ENCODE data around the gene ABAT. TPM values are rescaled to one million over a fixed set of nuclear protein-coding genes. Genes with fewer than 3 reads are reported as not detected.

Gene ABAT
- total RNA-seq, 1 donor from 2014 or later: 4.4 TPM

DNA sequence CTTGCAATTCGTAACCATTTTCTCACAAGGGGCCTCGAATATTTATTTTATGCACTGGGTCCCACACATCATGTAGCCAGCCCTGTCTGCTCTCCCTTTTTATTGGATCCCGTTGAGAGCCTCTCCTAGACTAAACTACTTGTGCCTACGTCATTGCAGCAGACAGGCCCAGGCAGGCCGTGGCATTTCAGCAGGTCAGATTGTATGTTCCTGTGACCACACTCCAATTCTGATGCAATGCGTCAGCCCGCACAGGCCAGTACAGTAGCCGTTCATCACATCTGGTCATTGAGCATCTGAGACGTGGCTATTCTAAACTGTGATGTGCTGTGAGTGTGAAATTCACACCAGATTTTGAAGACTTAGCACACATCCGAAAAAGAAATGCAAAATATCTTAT, 42.2 kb downstream of the ABAT start:
- no peak for DNase-seq (ENCODE audit: low spot score)

DNA sequence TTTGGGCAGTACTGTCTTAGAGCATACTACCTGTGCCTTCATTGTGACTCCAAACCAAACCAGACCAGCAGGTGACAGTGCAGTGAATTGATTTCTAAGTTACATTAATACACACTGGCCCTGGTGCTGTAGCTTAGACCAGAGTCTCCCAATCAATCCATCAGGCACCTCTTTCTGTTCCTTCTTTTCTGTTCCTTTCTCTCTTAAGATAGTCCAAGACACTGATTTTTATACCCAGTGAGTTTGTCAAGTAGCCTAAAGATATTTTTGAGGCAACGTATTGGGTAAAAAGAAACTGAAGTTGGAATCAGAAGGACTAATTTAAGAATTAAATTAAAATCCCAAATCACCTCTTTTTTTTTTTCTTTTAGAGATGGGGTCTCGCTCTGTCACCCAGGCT, 43.1 kb downstream of the ABAT start:
- DNase-seq (ENCODE audit: low spot score): no peak

GRCh38 chr16:8717892-8718415, 43.5 kb downstream of the ABAT start:
- no peak for DNase-seq (ENCODE audit: low spot score)

- no peak for DNase-seq (ENCODE audit: low spot score)
These were observed 44.6 kb downstream of the ABAT start for GRCh38 chr16:8718851-8719680.

DNA sequence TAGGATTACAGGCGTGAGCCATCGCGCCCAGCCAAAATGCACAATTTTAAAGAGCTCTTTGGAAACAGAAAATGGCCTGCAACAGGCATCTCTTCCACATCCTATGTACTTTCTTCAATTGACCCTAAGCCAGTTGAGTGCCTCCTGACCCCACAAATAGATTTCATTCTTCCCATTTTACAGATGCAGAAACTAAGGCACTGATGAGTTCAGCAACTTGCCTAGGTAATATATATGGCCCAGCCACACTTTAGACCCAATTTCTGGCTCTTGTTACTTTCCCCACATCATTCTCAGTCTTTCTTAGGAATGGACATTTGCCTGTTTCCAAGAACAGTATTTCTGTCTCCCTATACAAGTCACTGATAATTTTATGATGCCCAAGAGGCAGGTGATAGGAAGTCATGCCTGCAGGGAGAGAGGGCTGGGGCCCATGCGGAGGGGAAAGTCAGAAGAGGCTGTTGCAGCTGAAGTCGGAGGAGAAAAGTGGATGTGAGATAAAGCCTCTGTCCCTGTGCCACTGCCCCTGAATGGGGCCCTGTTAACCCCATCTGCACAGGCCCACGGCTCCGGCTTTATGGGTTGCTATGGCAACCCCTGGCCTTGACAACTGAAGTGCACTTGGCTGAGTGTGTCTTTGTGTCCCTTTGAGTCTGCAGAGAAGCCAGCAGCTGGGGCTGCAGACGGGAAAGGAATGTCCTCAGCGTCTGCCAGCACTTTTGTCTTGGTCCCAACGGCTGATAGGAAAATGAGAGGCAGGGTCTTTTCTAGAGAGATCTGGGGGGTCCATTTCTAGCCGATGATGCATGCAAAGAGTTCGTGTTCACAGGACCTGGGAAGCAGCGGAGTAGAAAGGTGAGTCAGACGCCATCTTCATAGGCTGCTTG, 45.9 kb downstream of the ABAT start:
- DNase-seq (ENCODE audit: low spot score): no peak

DNA sequence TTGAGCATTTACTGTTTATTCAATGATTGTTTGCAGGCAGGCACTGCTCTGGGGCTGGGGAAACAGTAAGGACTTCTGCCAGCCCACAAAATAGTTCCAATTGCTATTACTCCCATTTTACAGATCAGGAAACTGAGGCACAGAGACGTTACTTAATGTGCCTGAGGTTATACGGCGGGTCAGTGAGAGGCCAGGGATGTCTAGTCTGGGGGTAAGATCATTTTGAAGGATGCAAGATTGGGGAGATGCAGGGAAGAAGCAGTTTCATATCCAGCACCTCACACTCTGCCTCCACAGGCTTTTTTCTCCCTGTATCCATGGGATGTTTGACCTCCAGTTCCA, 46.5 kb downstream of the ABAT start:
- DNase-seq (ENCODE audit: low spot score): no peak

DNA sequence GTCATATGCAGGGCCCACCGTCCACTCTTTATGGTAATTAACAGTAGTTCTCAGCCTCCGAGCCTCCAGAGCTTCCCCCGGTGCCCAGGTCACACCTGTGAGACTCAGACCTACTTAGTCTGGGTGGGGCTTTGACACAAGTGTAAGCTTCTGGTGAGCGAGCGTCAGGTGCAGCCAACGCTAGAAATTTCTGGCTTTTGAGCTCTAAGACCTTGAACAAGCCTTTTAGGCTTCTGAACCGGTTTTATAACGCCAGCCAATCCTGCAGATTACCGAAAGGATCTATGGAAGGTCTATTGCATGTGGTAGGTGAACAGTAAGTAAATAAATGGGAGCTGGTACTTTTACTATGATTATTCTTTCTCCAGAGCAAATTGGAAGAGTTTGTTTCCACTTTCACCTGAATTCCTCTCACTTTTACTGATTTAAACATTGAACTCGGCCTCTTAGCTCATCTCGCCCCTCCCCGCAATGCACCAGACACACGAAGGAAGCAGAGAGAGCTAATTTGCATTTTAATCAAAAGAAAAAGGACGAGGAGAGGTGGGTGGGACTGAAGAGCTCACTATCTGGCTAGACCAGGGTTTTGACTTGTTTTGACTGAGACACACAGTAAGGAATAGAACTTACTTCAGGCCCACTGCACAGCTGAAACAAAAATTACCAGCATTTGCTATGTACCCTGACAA, 47.1 kb downstream of the ABAT start:
- no peak for DNase-seq (ENCODE audit: low spot score)

DNA sequence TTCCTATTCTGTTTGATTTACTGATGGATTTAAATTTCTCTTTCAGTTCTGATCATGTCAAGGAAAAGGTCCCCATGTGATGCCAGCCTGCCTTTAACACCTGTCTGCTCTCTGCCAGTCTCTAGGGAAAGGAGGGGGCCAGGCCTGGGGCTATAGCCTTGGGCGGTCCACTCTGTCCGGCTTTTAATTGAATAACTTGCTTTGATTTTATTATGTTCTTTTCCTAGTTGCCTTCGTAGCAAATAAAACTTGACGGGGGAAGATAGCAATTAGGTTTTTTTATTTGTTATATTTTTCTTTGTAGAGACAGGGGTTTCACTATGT, 47.6 kb downstream of the ABAT start:
- DNase-seq (ENCODE audit: low spot score): no peak

DNA sequence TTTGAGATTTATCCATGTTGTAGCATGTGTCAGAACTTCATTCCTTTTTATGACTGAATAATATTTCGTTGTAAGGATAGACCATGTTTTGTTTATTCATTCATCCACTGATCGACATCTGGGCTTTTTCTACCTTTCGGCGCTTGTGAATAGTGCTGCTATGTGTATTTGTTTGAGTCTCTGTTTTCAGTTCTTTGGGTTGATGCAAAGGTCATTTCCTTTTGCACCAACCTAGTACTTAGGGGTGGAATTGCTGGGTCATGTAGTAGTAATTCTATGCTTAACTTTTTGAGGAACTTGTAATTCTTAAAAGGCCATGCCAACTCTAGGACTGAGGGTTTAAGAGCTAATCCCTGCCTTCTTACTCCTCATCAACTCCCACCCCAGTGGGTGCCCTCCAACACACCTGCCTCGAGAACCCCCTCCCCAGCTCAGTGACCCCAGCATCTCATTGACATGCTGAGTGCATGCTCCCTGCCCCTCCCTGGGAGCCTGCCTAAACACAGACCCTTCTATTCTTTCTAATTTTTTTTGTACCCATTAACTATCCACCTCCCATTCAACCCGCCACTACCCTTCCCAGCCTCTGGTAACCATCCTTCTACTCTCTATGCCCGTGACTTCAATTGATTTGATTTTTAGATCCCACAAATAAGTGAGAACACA, 51.2 kb downstream of the ABAT start:
- DNase-seq (ENCODE audit: low spot score): no peak

DNA sequence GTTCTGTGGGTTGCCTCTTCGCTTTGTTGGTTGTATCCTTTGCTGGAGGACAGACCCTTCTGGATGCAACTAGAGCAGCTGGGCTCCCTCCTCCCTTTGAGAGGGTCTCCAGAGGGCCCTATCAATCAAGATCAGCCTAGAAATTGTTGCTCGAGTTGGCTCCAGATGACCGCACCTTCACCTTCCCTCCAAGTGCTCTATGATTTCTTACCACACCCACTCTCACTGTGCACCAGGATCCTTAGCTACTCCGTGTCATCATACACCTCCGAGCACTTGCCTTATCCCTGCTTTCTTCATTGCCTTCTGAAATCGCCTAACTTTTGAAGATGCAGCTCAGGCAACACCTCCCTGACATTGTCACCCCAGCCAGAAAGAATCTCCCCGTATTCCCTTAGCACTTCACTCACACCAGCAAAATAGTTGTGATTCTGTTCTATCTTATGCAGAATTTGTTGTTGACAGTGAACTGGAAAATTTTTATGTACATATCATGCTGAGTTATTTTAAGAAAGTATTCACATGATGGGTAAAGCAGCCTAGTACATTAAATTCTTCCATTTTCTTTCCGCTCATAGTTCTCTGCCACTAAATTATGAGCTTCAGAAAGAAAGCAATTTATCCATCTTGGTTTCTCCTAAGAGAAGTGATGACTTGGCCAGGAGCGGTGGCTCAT, 52.9 kb downstream of the ABAT start:
- DNase-seq (ENCODE audit: low spot score): no peak

DNA sequence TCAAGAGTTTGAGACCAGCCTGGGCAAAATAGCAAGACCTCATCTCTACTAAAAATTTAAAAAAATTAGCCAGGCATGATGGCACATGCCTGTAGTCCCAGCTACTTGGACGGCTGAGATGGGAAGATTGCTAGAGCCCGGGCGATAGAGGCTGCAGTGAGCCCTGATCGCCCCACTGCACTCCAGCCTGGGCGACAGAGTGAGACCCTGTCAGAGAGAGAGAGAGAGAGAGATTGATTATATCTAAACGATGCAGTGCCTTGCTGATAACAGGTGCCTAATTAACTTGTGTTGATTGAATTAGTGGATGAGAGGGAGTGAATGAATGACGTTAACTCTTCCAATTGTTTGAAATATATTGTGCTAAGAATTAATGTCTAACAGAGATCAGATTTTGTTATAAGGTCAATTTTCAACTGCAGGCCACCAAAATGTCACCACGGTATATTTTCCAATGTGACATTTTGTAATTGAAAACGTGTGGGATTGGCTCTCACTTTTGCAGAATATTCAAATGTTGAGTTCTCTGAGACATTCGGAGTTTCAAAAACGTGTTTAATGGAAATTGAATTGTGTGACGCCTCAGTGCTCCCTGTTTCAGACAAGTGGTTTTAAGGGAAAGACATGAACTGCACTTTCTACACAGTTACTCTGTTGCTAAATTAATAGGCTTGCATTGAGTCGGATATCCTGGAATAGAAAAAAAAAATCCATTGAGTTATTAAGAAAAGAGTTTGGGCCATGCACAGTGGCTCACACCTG, 53.6 kb downstream of the ABAT start:
- no peak for DNase-seq (ENCODE audit: low spot score)

DNA sequence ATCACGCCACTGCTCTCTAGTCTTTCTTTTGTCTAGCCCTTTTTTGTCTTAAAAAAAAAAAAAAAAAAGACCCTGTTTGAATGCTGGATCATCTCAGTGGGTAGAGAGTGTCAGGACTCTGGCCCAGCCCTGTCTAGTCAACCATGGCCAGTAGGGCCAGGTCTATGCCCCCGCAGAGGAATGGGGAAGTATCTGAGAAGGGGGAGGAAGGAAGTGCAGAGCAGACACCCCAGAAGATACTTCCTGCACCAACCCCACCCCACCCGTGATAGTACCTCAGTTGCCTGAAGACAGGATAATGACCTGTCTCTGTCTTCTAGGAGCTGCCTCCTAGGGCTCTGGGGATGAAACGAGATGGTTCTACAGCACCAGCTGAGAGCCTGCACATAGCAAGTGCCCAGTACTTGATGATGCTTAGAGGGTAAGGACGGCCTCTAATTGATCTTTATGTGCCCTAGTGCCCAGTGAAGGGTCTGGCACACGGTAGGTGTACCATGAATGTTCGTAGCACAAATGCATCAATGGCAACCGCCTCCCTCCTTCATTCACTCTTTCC, 55.4 kb downstream of the ABAT start:
- no peak for DNase-seq (ENCODE audit: low spot score)

DNA sequence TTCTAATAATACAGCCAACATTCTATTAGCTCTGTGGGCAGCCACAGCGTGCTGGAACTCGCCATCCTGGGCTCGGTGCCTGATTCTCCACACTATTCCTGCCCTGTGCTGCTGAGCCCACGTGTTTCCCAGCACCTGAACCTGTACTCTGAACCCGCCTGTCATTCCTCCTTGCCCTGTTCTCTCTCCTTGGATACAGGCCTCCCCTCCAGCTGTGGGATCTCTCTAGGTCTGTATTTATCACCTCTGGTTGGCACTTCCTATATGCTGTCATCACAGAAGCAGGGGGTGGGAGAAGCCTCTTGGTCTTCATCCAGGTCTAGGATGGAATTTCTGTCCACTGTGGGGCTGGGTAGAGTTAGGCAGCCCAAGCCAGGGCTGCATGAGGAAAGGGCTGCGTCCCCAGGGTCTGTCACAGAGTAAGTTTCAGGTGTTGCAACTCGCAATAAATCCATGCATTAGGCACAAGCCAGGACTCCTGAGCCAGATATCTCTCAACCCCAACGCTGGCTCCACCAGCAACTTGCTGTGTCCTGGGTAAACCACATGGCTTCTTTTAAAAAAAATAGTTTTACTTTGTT, 56.0 kb downstream of the ABAT start:
- DNase-seq (ENCODE audit: low spot score): no peak

DNA sequence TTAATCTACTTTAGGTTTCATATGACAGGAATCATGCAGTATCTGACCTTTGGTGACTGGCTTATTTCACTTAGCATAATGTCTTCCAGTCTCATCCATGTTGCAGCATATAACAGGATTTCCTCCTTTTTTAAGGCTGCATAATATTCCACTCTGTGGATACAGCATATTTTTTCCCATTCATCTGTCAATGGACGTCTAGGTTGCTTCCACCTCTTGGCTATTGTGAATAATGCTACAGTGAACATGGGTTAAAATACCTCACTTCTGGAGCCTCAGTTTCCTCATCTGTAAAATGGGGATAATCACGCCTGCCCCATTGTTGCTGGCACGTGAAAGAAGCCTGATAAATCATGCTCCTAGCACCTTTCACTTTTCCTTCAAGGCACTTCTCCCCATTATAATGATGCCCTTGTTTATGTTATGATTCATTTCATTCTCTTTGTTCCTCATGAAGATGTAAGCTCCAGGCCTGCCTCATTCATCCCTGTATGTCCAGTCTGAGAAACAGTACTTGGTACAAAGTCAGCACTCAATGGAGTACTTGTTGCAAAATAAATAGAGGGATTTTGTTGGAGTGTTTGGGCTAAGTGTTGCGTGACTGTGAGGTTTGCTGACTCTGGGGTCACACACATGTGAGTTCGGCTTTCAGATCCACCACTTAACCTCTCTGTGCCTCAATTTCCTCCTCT, 59.6 kb downstream of the ABAT start:
- no peak for DNase-seq (ENCODE audit: low spot score)

- DNase-seq (ENCODE audit: low spot score): no peak
These were observed 61.2 kb downstream of the ABAT start for GRCh38 chr16:8735574-8735973.

- no peak for DNase-seq (ENCODE audit: low spot score)
These were observed 61.8 kb downstream of the ABAT start for GRCh38 chr16:8736123-8736668.

DNA sequence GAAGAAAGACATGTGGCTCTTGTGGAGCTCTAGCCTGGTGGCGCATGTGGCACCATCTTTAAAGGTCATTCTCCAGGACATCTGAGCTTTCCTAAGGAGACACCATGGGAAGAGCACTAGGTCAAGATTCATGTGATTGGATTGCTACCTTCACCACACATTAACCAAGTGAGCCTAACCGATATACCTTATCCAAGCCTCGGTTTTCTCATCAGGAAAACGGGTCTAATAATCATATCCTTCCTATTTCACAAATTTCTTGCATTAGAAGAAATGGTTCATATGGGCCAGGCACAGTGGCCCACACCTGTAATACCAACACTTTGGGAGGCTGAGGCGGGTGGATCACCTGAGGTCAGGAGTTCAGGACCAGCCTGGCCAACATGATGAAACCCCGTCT, 64.7 kb downstream of the ABAT start:
- DNase-seq (ENCODE audit: low spot score): no peak

DNA sequence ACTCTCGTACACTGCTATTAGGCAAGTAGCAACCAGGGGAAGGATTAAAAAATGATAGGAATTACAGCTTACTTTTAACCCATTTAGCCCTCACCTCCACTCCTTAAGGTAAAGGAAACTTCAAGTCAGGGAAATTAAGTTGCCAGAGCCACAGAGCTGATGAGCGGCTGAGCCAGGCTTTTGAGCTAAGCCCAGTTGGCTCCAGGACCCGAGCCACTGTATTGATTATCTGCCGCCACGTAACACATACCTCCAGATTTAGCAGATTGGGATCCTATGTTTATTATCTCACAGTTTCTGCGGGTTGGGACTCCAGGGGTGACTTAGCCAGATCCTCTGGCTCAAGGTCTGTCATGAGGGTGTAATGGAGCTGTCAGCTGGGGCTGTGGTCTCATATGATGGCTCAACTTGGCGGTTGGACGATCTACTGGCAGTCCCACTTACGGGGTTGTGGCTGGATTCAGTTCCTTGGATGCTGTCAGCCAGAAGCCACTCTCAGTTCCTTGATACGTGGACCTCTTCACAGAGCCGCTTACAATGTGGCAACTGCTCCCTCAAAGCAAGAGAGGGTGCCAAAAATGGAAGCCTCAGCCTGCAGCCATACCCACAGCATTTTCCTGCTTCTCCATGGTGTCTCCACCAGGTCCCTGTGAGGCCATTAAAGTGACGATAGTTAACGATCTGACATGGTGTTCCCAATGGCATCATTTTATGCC, 65.7 kb downstream of the ABAT start:
- no peak for DNase-seq (ENCODE audit: low spot score)

Measured in mesenteric fat pad (tissue), 1 donor.